Uterus (tissue), 2 donors: ENCODE data around the gene CPNE7.

Source experiments
- POLR2A ChIP-seq, 2 donors: fragments of 450-650 bp; IDR thresholded peaks; one replicate each; pipeline ENCODE4 v1.6.1; 2016; ENCODE audit warnings: antibody characterized with exemption in 2 of 2, mild to moderate bottlenecking in 1 of 2, moderate library complexity in 1 of 2
- TF ChIP-seq, protein P1 (sequence below), 4 experiments: fragments of 200-600 bp in 2 of 4; fragments of 450-650 bp in 2 of 4; sonication (generic) in 2 of 4; IDR thresholded peaks; one replicate each; pipeline ENCODE4 v1.5.1; 2016 to 2019; ENCODE audit warnings: antibody characterized with exemption in 4 of 4, mild to moderate bottlenecking in 2 of 4, moderate library complexity in 1 of 4

DNA sequence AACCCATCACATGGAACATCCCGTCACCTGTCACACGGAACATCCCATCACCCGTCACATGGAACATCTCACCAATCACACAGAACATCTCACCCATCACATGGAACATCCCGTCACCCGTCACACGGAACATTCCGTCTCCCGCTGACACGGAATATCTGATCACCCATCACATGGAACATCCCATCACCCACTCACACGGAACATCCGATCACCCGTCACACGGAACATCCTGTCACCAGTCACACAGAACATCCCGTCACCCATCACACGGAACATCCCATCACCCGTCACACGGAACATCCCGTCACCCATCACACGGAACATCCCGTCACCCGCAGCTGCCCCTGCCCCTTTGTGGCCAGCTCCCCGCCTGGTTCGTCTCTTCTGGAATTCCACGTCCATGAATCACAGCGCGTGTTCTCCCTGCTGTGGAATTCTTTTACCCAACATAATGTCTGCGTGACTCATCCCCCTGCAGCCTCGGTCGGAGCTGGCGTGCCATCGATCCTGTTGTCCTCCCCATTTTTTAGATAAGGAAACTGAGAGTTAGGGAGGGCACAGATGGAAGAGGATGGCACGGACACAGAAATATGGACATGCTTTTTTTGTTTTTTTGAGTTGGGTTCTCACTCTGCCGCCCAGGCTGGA lies 5.6 kb downstream of the CPNE7 start:
- TF ChIP-seq POLR2A (IDR thresholded peaks at IDR 0.05) = no peak
- TF ChIP-seq, protein P1, sequence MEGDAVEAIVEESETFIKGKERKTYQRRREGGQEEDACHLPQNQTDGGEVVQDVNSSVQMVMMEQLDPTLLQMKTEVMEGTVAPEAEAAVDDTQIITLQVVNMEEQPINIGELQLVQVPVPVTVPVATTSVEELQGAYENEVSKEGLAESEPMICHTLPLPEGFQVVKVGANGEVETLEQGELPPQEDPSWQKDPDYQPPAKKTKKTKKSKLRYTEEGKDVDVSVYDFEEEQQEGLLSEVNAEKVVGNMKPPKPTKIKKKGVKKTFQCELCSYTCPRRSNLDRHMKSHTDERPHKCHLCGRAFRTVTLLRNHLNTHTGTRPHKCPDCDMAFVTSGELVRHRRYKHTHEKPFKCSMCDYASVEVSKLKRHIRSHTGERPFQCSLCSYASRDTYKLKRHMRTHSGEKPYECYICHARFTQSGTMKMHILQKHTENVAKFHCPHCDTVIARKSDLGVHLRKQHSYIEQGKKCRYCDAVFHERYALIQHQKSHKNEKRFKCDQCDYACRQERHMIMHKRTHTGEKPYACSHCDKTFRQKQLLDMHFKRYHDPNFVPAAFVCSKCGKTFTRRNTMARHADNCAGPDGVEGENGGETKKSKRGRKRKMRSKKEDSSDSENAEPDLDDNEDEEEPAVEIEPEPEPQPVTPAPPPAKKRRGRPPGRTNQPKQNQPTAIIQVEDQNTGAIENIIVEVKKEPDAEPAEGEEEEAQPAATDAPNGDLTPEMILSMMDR (IDR thresholded peaks at IDR 0.05) = no peak
